ENCODE results near the gene RNPEPL1.

- TF ChIP-seq EZH2 (IDR thresholded peaks at IDR 0.05) (no peak), POLR2AphosphoS5 (IDR thresholded peaks at IDR 0.05; ENCODE audit: borderline replicate concordance, low read depth, low read length) (no peak)
These were observed 34.2 kb downstream of the RNPEPL1 start for GRCh38 chr2:240602266-240603050.

Data from SK-N-MC (cell line).